Smooth muscle cell of the brain vasculature (primary cell): Measurements from ENCODE around the gene TOM1.
"Not testable (repeated sequence)": the region's sequence is repeated elsewhere in the genome, so short reads cannot be mapped to it uniquely, and the experiment has no call there.

Experiments used
- DNase-seq: peaks from one replicate; pipeline ENCODE4 v3.0.0-alpha.2; 2012; ENCODE audit warnings: low read depth, low spot score

Gene TOM1

DNA sequence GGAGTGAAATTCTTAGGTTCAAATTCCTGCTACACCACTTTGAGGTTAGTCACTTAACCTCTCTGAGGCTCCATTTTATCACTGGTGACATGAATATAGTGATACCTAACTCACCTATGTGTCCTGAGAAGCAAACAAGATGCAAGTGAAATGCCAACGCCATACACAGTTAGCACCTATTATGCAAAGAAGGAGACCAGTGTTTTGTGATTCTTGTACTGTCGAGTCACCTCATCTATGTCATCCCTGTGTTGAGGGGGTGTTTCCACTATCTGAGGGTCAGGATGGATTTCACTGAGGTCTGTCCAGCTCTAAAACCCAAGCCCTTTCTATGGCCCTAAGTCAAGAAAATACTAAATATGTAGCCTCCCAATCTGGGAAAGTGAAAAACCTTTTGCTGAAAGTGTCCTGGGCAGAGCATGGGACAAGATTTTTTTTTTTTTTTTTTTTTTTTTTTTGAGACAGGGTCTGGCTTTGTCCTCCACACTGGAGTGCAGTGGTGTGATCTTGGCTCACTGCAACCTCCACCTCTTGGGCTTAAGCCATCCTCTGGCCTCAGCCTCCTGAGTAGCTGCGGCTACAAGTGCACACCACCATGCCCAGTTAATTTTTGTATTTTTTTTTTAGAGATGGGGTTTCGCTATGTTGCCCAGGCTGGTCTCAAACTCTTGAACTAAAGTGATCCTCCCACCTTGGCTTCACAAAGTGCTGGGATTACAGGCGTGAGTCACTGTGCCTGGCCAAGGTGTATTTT, 95.3 kb downstream of the TOM1 start:
- no peak for DNase-seq

DNA sequence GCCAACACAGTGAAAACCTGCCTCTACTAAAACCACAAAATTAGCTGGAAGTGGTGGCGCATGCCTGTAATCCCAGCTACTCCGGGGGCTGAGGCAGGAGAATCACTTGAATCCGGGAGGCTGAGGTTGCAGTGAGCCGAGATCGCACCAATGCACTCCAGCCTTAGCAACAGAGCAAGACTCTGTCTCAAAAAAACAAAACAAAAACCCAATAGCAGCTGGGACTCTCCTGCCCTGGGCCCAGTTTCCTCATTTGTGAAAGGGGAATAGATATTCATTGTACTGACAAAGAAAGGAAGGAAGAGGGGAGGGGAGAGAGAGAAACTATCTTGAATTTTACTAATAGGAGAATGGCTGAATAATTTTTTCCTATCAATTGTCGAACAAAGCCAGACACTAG, 96.9 kb downstream of the TOM1 start:
- not testable (repeated sequence) for DNase-seq

GRCh38 chr22:35397095-35397904, 97.6 kb downstream of the TOM1 start:
- peak; percentile 85 for DNase-seq
